H1 (cell line): ENCODE measurements around the gene LHFPL3. TPM values are rescaled to one million over a fixed set of nuclear protein-coding genes. Genes with fewer than 3 reads are reported as not detected.

Experiments
- CTCF ChIA-PET: fragments of 300-600 bp; sonication (Branson Sonifier 250); formaldehyde crosslinking; loops from one replicate; lab custom pipeline; 2021; ENCODE audit not compliant: partially characterized antibody; lab: Charles Lee
- POLR2A ChIA-PET: fragments of 300-600 bp; sonication (Branson Sonifier 250); formaldehyde crosslinking; loops from one replicate; lab custom pipeline; 2021; ENCODE audit warnings: inconsistent platforms; ENCODE audit not compliant: partially characterized antibody; lab: Charles Lee
- DNase-seq, 2 experiments: peaks; one replicate each; pipeline versions ENCODE4 v3.0.0 to v3.0.0-alpha.2; 2010 to 2022; ENCODE audit warnings: low spot score in 2 of 2, low read depth in 1 of 2, mixed read lengths in 1 of 2
- FAIRE-seq: peaks from 2 replicates; lab custom pipeline; 2011; peaks lifted over from hg19 to GRCh38; lab: Jason Lieb, UNC
- H2AFZ ChIP-seq: 2 replicates; pipeline ENCODE4 v1.8.1; 2012; ENCODE audit warnings: low read length, inconsistent platforms
- H2AK5ac ChIP-seq: 2 replicates; pipeline ENCODE4 v1.6.1; 2013; ENCODE audit warnings: low read depth, low read length
- H2BK120ac ChIP-seq: replicated peaks from 2 replicates; pipeline ENCODE3; 2013; ENCODE audit warnings: low read depth, low read length, inconsistent platforms
- H2BK12ac ChIP-seq: 2 replicates; pipeline ENCODE4 v1.6.1; 2013; ENCODE audit warnings: low read depth, low read length
- H2BK15ac ChIP-seq: 2 replicates; pipeline ENCODE4 v1.6.1; 2013; ENCODE audit warnings: low read length
- H2BK20ac ChIP-seq: 2 replicates; pipeline ENCODE4 v1.6.1; 2013; ENCODE audit warnings: low read length
- H2BK5ac ChIP-seq: 2 replicates; pipeline ENCODE4 v1.6.1; 2013; ENCODE audit warnings: low read depth, low read length
- H3K14ac ChIP-seq: 2 replicates; pipeline ENCODE4 v1.6.1; 2013; ENCODE audit warnings: inconsistent platforms; ENCODE audit not compliant: insufficient read length
- H3K18ac ChIP-seq: 2 replicates; pipeline ENCODE4 v1.6.1; 2013; ENCODE audit warnings: low read length; ENCODE audit errors: extremely low read depth
- H3K23ac ChIP-seq: 2 replicates; pipeline ENCODE4 v1.6.1; 2013; ENCODE audit warnings: inconsistent platforms; ENCODE audit not compliant: insufficient read length
- H3K23me2 ChIP-seq: 2 replicates; pipeline ENCODE4 v1.6.1; 2013; ENCODE audit warnings: low read depth, low read length
- H3K27ac ChIP-seq: 2 replicates; pipeline ENCODE4 v1.6.1; 2011; ENCODE audit warnings: low read depth, low read length, inconsistent platforms
- H3K27me3 ChIP-seq, 4 experiments: replicated peaks in 1 of 4; 1 replicate in 1 of 4; 2 replicates in 3 of 4; pipeline versions ENCODE4 v1.6.1 to v1.8.1; 2011 to 2013; ENCODE audit warnings: low read length in 3 of 4, mild to moderate bottlenecking in 3 of 4, inconsistent platforms in 2 of 4, mixed read lengths in 2 of 4, moderate library complexity in 1 of 4; ENCODE audit not compliant: control insufficient read depth in 3 of 4, insufficient read depth in 3 of 4; ENCODE audit errors: extremely low read depth in 1 of 4
- H3K36me3 ChIP-seq, 4 experiments: 2 replicates each; pipeline versions ENCODE4 v1.6.1 to v1.8.1; 2011 to 2013; ENCODE audit warnings: mild to moderate bottlenecking in 4 of 4, low read length in 3 of 4, moderate library complexity in 2 of 4, control low read depth in 1 of 4, inconsistent platforms in 1 of 4; ENCODE audit not compliant: insufficient read depth in 4 of 4, control insufficient read depth in 2 of 4
- H3K4ac ChIP-seq: replicated peaks from 2 replicates; pipeline ENCODE3; 2013; ENCODE audit warnings: low read length, low read depth, mixed read lengths, inconsistent platforms; ENCODE audit not compliant: insufficient read length
- H3K4me1 ChIP-seq, 4 experiments: replicated peaks in 1 of 4; 1 replicate in 1 of 4; 2 replicates in 3 of 4; pipeline versions ENCODE4 v1.6.1 to v1.8.1; 2011 to 2013; ENCODE audit warnings: low read length in 3 of 4, inconsistent platforms in 2 of 4, mixed read lengths in 1 of 4; ENCODE audit not compliant: insufficient read depth in 4 of 4, control insufficient read depth in 3 of 4
- H3K4me2 ChIP-seq, 2 experiments: 2 replicates each; pipeline versions ENCODE4 v1.6.1 to v1.8.1; 2011 to 2013; ENCODE audit warnings: low read depth in 2 of 2, low read length in 2 of 2, control low read depth in 1 of 2, inconsistent platforms in 1 of 2, mild to moderate bottlenecking in 1 of 2; ENCODE audit not compliant: insufficient read depth in 1 of 2
- H3K4me3 ChIP-seq, 4 experiments: fragments of 200-600, 300-600 bp in 1 of 4; sonication (generic), shearing (Covaris generic), sonication (Bioruptor Twin) in 1 of 4; 2 replicates each; pipeline versions ENCODE4 v1.5.1 to v1.8.1; 2011 to 2016; ENCODE audit warnings: low read length in 4 of 4, low read depth in 3 of 4, control low read depth in 2 of 4, inconsistent platforms in 2 of 4, mild to moderate bottlenecking in 2 of 4, mixed read lengths in 1 of 4, moderate library complexity in 1 of 4; ENCODE audit not compliant: insufficient read depth in 2 of 4; ENCODE audit errors: extremely low read depth in 1 of 4
- H3K56ac ChIP-seq: replicated peaks from 2 replicates; pipeline ENCODE3; 2013; ENCODE audit warnings: low read depth, mild to moderate bottlenecking, mixed read lengths, low read length, inconsistent platforms; ENCODE audit not compliant: insufficient read length
- H3K79me1 ChIP-seq: 2 replicates; pipeline ENCODE4 v1.6.1; 2013; ENCODE audit warnings: low read depth, low read length, control low read depth
- H3K79me2 ChIP-seq, 2 experiments: 2 replicates each; pipeline versions ENCODE4 v1.6.1 to v1.8.1; 2012 to 2013; ENCODE audit warnings: low read length in 2 of 2, mild to moderate bottlenecking in 2 of 2, inconsistent platforms in 1 of 2; ENCODE audit not compliant: insufficient read depth in 2 of 2, control insufficient read depth in 1 of 2
- H3K9ac ChIP-seq, 4 experiments: replicated peaks in 1 of 4; 1 replicate in 1 of 4; 2 replicates in 3 of 4; pipeline versions ENCODE4 v1.6.1 to v1.8.1; 2011 to 2013; ENCODE audit warnings: low read depth in 3 of 4, low read length in 3 of 4, control low read depth in 2 of 4, mild to moderate bottlenecking in 2 of 4, moderate library complexity in 2 of 4, inconsistent platforms in 1 of 4; ENCODE audit errors: extremely low read depth in 1 of 4
- H3K9me3 ChIP-seq, 2 experiments: 2 replicates each; pipeline versions ENCODE4 v1.6.1 to v1.8.1; 2012 to 2013; ENCODE audit warnings: mild to moderate bottlenecking in 2 of 2, moderate library complexity in 2 of 2, control low read depth in 1 of 2, inconsistent platforms in 1 of 2, low read depth in 1 of 2, low read length in 1 of 2, mixed read lengths in 1 of 2; ENCODE audit not compliant: insufficient read depth in 2 of 2
- H4K20me1 ChIP-seq, 2 experiments: replicated peaks in 1 of 2; 2 replicates each; pipeline versions ENCODE3 to v1.8.1; 2011 to 2013; ENCODE audit warnings: inconsistent platforms in 2 of 2, low read length in 2 of 2, mild to moderate bottlenecking in 1 of 2; ENCODE audit not compliant: insufficient read depth in 2 of 2, control insufficient read depth in 1 of 2
- H4K5ac ChIP-seq: 2 replicates; pipeline ENCODE4 v1.6.1; 2013; ENCODE audit warnings: low read length, low read depth, mixed read lengths, inconsistent platforms; ENCODE audit not compliant: insufficient read length
- H4K8ac ChIP-seq: 2 replicates; pipeline ENCODE4 v1.8.0; 2013; ENCODE audit warnings: mild to moderate bottlenecking, moderate library complexity, low read length, inconsistent platforms; ENCODE audit not compliant: insufficient read depth; ENCODE audit errors: extremely low read depth
- H4K91ac ChIP-seq: replicated peaks from 2 replicates; pipeline ENCODE3; 2013; ENCODE audit warnings: low read length, mixed read lengths, inconsistent platforms; ENCODE audit not compliant: insufficient read length
- BCL11A ChIP-seq, 2 experiments: IDR thresholded peaks; one replicate each; pipeline ENCODE4 v1.6.1; 2011; ENCODE audit warnings: low read depth in 2 of 2, low read length in 2 of 2, mild to moderate bottlenecking in 2 of 2
- CEBPB ChIP-seq: IDR thresholded peaks from 2 replicates; pipeline ENCODE4 v1.6.1; 2012; ENCODE audit warnings: low read depth, low read length
- E2F6 ChIP-seq: IDR thresholded peaks from 2 replicates; pipeline ENCODE4 v1.6.1; 2012; ENCODE audit warnings: inconsistent platforms
- MAX ChIP-seq: IDR thresholded peaks from 2 replicates; pipeline ENCODE4 v1.6.1; 2012; ENCODE audit warnings: inconsistent platforms
- RFX5 ChIP-seq: IDR thresholded peaks from 2 replicates; pipeline ENCODE4 v1.6.1; 2011; ENCODE audit warnings: low read depth, low read length, improper control_type of control experiment, borderline replicate concordance
- RNF2 ChIP-seq: fragments of 200-900, 300-1000 bp; sonication (generic); IDR thresholded peaks from 2 replicates; pipeline ENCODE4 v1.7.1; 2016; ENCODE audit warnings: borderline replicate concordance, low read depth, mild to moderate bottlenecking, antibody characterized with exemption, low read length; ENCODE audit not compliant: poor library complexity, severe bottlenecking; ENCODE audit errors: missing control alignments
- SAP30 ChIP-seq: fragments of 300-600 bp; sonication (generic); IDR thresholded peaks from 2 replicates; pipeline ENCODE4 v1.7.1; 2012; ENCODE audit warnings: low read length, moderate library complexity, mild to moderate bottlenecking, inconsistent platforms; ENCODE audit not compliant: insufficient read depth, insufficient replicate concordance
- SUZ12 ChIP-seq: fragments of 200-600 bp; sonication (generic); IDR thresholded peaks from 2 replicates; pipeline ENCODE4 v1.6.1; 2012; ENCODE audit warnings: mild to moderate bottlenecking, inconsistent platforms, low read length, moderate library complexity, mixed read lengths
- WGBS, 2 experiments: shearing (Covaris generic) in 1 of 2; methylation state at CpG; one replicate each; pipeline versions ENCODE4 v1.1.6 to v1.1.7; 2013 to 2015; ENCODE audit warnings: low lambda C conversion rate in 2 of 2, mixed read lengths in 2 of 2, inconsistent platforms in 1 of 2, low coverage in 1 of 2, missing lambda C conversion rate in 1 of 2; ENCODE audit not compliant: insufficient replicate concordance in 2 of 2, insufficient coverage in 1 of 2, insufficient read length in 1 of 2; ENCODE audit errors: extremely low coverage in 1 of 2, missing lambda C conversion rate in 1 of 2; 5-methylcytosine and 5-hydroxymethylcytosine counted together
- polyA plus RNA-seq, 7 experiments: library from polyadenylated mRNA; depleted of rRNA in 3 of 7; stranded (reverse) in 5 of 7; unstranded in 2 of 7; fragments of >200 nt in 5 of 7; fragments of 200-250 nt in 2 of 7; gene quantifications; 1 replicate in 5 of 7; 2 replicates in 1 of 7; 4 replicates in 1 of 7; pipeline versions ENCODE4 v1.2.1 to v1.2.3, GENCODE V29; 2011 to 2013; ENCODE audit warnings: missing spikeins in 2 of 7, mixed read lengths in 2 of 7
- total RNA-seq: library from RNA; stranded (reverse); fragmentation: NEBNext Ultra II Directional; extraction: Animal tissue kit (Norgen Biotek cat#: 25700); gene quantifications from 2 replicates; pipeline ENCODE4 v1.2.1, GENCODE V29; 2021

LHFPL3 gene
- total and polyA plus RNA-seq, 2 of the 8 experiments (the other 6 are each of a cell fraction or from before 2014, with no cell fraction given) = 0.24 to 0.50 TPM

- Histone ChIP-seq H2AK5ac (no peak overlapping the region), H3K23me2 (peaks cover 15% of the 10 kb centered on the region), H3K4me2 (peak overlapping the region; percentile 84 to 89), H3K4me1 (peaks cover 0 to 6% (median 0%) of the 10 kb centered on the region in 4 experiments; a peak in 4 of 7 replicates), H3K4ac (no peak overlapping the region), H3K9me3 (no peaks in the 10 kb centered on the region), H2AFZ (peak overlapping the region; percentile 67; the same call in 1 of the 2 replicates), H3K56ac (no peak overlapping the region), H3K9ac (no peak overlapping the region; a peak in 2 of 7 replicates), H3K79me1 (no peaks in the 10 kb centered on the region), H4K20me1 (peaks cover 0 to 1% of the 10 kb centered on the region in 2 experiments), H2BK12ac (peak overlapping the region; percentile 60; the same call in 1 of the 2 replicates), H3K23ac (no peak overlapping the region), H3K4me3 (peak overlapping the region; percentile 55 to 72 (median 57)), H2BK20ac (peak overlapping the region; percentile 48; the same call in 1 of the 2 replicates), H2BK5ac (no peak overlapping the region), H3K27me3 (peaks cover 29 to 56% (median 42%) of the 10 kb centered on the region in 4 experiments), H2BK15ac (0 out of 2 replicates have a peak overlapping the region, but pooled peaks have one; percentile 46), H2BK120ac (no peak overlapping the region), H3K79me2 (no peaks in the 10 kb centered on the region), H3K36me3 (no peaks in the 10 kb centered on the region), H3K14ac (no peak overlapping the region), H4K91ac (peak overlapping the region; percentile 54), H4K8ac (peak overlapping the region; percentile 72; the same call in 1 of the 2 replicates), H4K5ac (peak overlapping the region; percentile 7), H3K27ac (no peak overlapping the region), H3K18ac (peak overlapping the region; percentile 19; the same call in 1 of the 2 replicates)
- ChIA-PET CTCF (interaction anchor here (1.0 kb wide), 1 partner anchor 97 kb away, joined by 3 read pairs; no protein-coding TSS in a partner anchor), POLR2A (no interaction called here)
- TF ChIP-seq E2F6 = peak; percentile 99
- peak; percentile 54 for TF ChIP-seq RNF2
- no peak for TF ChIP-seq RFX5
- peak; percentile 99 for TF ChIP-seq MAX
- no peak for TF ChIP-seq BCL11A (IDR thresholded peaks at IDR 0.05; ENCODE audit: low read depth in 2 of 2, low read length in 2 of 2)
- TF ChIP-seq SUZ12 = peak; percentile 28; the same call in 1 of the 2 replicates
- no peak for TF ChIP-seq SAP30
- TF ChIP-seq CEBPB = peak; percentile 62
- 17% methylated on average over 13 of the region's 13 CpGs; no CpG with 5 or more reads in 1 of the 2 experiments for WGBS, 2 experiments
- FAIRE-seq (no peak), DNase-seq (no peak)
Measured at GRCh38 chr7:104327938-104328295, 486 bp upstream of the LHFPL3 start.
